Sigmoid colon (tissue), 3 donors: ENCODE data around the gene EFL1.

Experiments used
- CTCF ChIP-seq, 4 experiments: fragments of 450-650 bp in 3 of 4; fragments of 200-600 bp in 1 of 4; IDR thresholded peaks; one replicate each; pipeline ENCODE4 v1.5.1; 2016 to 2019; ENCODE audit warnings: antibody characterized with exemption in 4 of 4, mild to moderate bottlenecking in 3 of 4, moderate library complexity in 2 of 4
- POLR2A ChIP-seq, 2 donors: fragments of 450-650 bp; IDR thresholded peaks; one replicate each; pipeline ENCODE4 v1.6.1; 2016; ENCODE audit warnings: antibody characterized with exemption in 2 of 2, mild to moderate bottlenecking in 2 of 2, moderate library complexity in 2 of 2

- no peak for TF ChIP-seq POLR2A (IDR thresholded peaks at IDR 0.05)
- no peak for TF ChIP-seq CTCF (IDR thresholded peaks at IDR 0.05)
Observed at GRCh38 chr15:82135638-82136037, 126.9 kb downstream of the EFL1 start.
